OCI-LY1 (cell line): ENCODE results near the gene ARHGAP28.
A peak's percentile ranks its signal among the peaks of the same experiment; 100 is the strongest.

Source experiments
- H2AFZ ChIP-seq: fragments of 200-600 bp; sonication (generic), shearing (Covaris generic); 2 replicates; pipeline ENCODE4 v1.6.0; 2014; ENCODE audit warnings: antibody characterized with exemption, mild to moderate bottlenecking, low read length
- H3F3A ChIP-seq: fragments of 200-600 bp; sonication (generic), shearing (Covaris generic); 2 replicates; pipeline ENCODE4 v1.6.0; 2014; ENCODE audit warnings: mild to moderate bottlenecking, antibody characterized with exemption, low read length, moderate library complexity; ENCODE audit not compliant: insufficient read depth
- H3K27ac ChIP-seq: fragments of 200-600 bp; sonication (generic); 2 replicates; pipeline ENCODE4 v1.5.1; 2014; ENCODE audit warnings: low read length, mixed run types, mild to moderate bottlenecking, low read depth; ENCODE audit not compliant: poor library complexity, severe bottlenecking
- H3K27me3 ChIP-seq: fragments of 200-600 bp; sonication (generic); 2 replicates; pipeline ENCODE4 v1.6.0; 2014; ENCODE audit warnings: antibody characterized with exemption, mild to moderate bottlenecking, low read length, moderate library complexity; ENCODE audit not compliant: insufficient read depth
- H3K36me3 ChIP-seq: fragments of 200-600 bp; sonication (generic); 2 replicates; pipeline ENCODE4 v1.6.1; 2014; ENCODE audit warnings: mild to moderate bottlenecking, antibody characterized with exemption, low read length, moderate library complexity, mixed read lengths; ENCODE audit not compliant: insufficient read depth
- H3K4me1 ChIP-seq: fragments of 200-600 bp; sonication (generic); 2 replicates; pipeline ENCODE4 v1.5.1; 2014; ENCODE audit warnings: mild to moderate bottlenecking, low read length, moderate library complexity; ENCODE audit not compliant: insufficient read depth, severe bottlenecking
- H3K4me2 ChIP-seq: fragments of 200-600 bp; sonication (generic), shearing (Covaris generic); 2 replicates; pipeline ENCODE4 v1.6.1; 2014; ENCODE audit warnings: low read length
- H3K4me3 ChIP-seq: fragments of 200-600 bp; sonication (generic); 2 replicates; pipeline ENCODE4 v1.5.1; 2014; ENCODE audit warnings: low read length, low read depth, mild to moderate bottlenecking, mixed read lengths; ENCODE audit not compliant: poor library complexity, severe bottlenecking
- H3K79me2 ChIP-seq: fragments of 200-600 bp; shearing (Covaris generic); 2 replicates; pipeline ENCODE4 v1.6.1; 2016; ENCODE audit warnings: mixed run types, low read length, mixed read lengths; ENCODE audit not compliant: insufficient read depth
- H3K9ac ChIP-seq: fragments of 200-600 bp; sonication (generic), shearing (Covaris generic); 2 replicates; pipeline ENCODE4 v1.6.1; 2014; ENCODE audit warnings: mild to moderate bottlenecking, low read length, mixed read lengths
- H3K9me2 ChIP-seq: fragments of 200-600 bp; sonication (generic), shearing (Covaris generic); 2 replicates; pipeline ENCODE4 v1.6.1; 2014; ENCODE audit warnings: low read depth, mild to moderate bottlenecking, low read length, mixed read lengths
- H3K9me3 ChIP-seq: fragments of 200-600 bp; shearing (Covaris generic); 2 replicates; pipeline ENCODE4 v1.6.1; 2014; ENCODE audit warnings: low read length, mixed read lengths
- H4K20me1 ChIP-seq: fragments of 200-600 bp; sonication (generic), shearing (Covaris generic); 2 replicates; pipeline ENCODE4 v1.6.0; 2016; ENCODE audit warnings: mild to moderate bottlenecking, low read length; ENCODE audit not compliant: insufficient read depth
- CTCF ChIP-seq: fragments of 200-600 bp; sonication (generic), shearing (Covaris generic); IDR thresholded peaks from 2 replicates; pipeline ENCODE4 v1.5.1; 2017; ENCODE audit warnings: mild to moderate bottlenecking, antibody characterized with exemption, low read length, moderate library complexity, mixed read lengths
- EZH2 ChIP-seq: fragments of 200-600 bp; sonication (generic), shearing (Covaris generic); IDR thresholded peaks from 2 replicates; pipeline ENCODE4 v1.8.0; 2017; ENCODE audit warnings: borderline replicate concordance, mixed run types, mild to moderate bottlenecking, antibody characterized with exemption, low read length, moderate library complexity, mixed read lengths

The ARHGAP28 gene

GRCh38 chr18:6882401-6882800 lies 152.9 kb downstream of the ARHGAP28 start:
- Histone ChIP-seq H3K36me3 (no peaks in the 10 kb centered on the region), H3K9me3 (no peaks in the 10 kb centered on the region), H3K4me2 (no peak overlapping the region), H4K20me1 (no peaks in the 10 kb centered on the region), H3K9ac (no peak overlapping the region), H3K9me2 (no peaks in the 10 kb centered on the region), H3K27ac (no peak overlapping the region), H3K4me1 (no peaks in the 10 kb centered on the region), H3F3A (no peaks in the 10 kb centered on the region), H3K4me3 (no peak overlapping the region), H2AFZ (no peak overlapping the region), H3K79me2 (no peaks in the 10 kb centered on the region), H3K27me3 (no peaks in the 10 kb centered on the region)
- TF ChIP-seq EZH2 (no peak), CTCF (no peak)

GRCh38 chr18:6885006-6885481 lies 155.5 kb downstream of the ARHGAP28 start:
- Histone ChIP-seq H4K20me1 (no peaks in the 10 kb centered on the region; the same call in 1 of the 2 replicates), H3K4me3 (no peak overlapping the region), H3K36me3 (no peaks in the 10 kb centered on the region), H3K79me2 (no peaks in the 10 kb centered on the region), H2AFZ (no peak overlapping the region), H3K27me3 (no peaks in the 10 kb centered on the region), H3K4me2 (no peak overlapping the region), H3K9me2 (no peaks in the 10 kb centered on the region), H3F3A (no peaks in the 10 kb centered on the region), H3K9me3 (no peaks in the 10 kb centered on the region), H3K4me1 (no peaks in the 10 kb centered on the region), H3K27ac (no peak overlapping the region), H3K9ac (no peak overlapping the region)
- no peak for TF ChIP-seq CTCF
- no peak for TF ChIP-seq EZH2

GRCh38 chr18:6885992-6886796 lies 156.7 kb downstream of the ARHGAP28 start:
- Histone ChIP-seq H4K20me1 (no peaks in the 10 kb centered on the region; the same call in 1 of the 2 replicates), H3K27me3 (no peaks in the 10 kb centered on the region), H3F3A (no peaks in the 10 kb centered on the region), H3K4me2 (no peak overlapping the region), H2AFZ (no peak overlapping the region), H3K9me3 (no peaks in the 10 kb centered on the region), H3K36me3 (no peaks in the 10 kb centered on the region), H3K27ac (no peak overlapping the region), H3K9ac (no peak overlapping the region), H3K4me1 (no peaks in the 10 kb centered on the region), H3K4me3 (no peak overlapping the region), H3K79me2 (no peaks in the 10 kb centered on the region), H3K9me2 (no peaks in the 10 kb centered on the region)
- no peak for TF ChIP-seq EZH2
- peak; percentile 90 for TF ChIP-seq CTCF
